H1 (cell line): ENCODE results near the gene RITA1. TPM values are rescaled to one million over a fixed set of nuclear protein-coding genes. Genes with fewer than 3 reads are reported as not detected.

Experiments used
- CTCF ChIA-PET: fragments of 300-600 bp; sonication (Branson Sonifier 250); formaldehyde crosslinking; loops from one replicate; lab custom pipeline; 2021; ENCODE audit not compliant: partially characterized antibody; lab: Charles Lee
- POLR2A ChIA-PET: fragments of 300-600 bp; sonication (Branson Sonifier 250); formaldehyde crosslinking; loops from one replicate; lab custom pipeline; 2021; ENCODE audit warnings: inconsistent platforms; ENCODE audit not compliant: partially characterized antibody; lab: Charles Lee
- DNase-seq, 2 experiments: peaks; one replicate each; pipeline versions ENCODE4 v3.0.0 to v3.0.0-alpha.2; 2010 to 2022; ENCODE audit warnings: low spot score in 2 of 2, low read depth in 1 of 2, mixed read lengths in 1 of 2
- FAIRE-seq: peaks from 2 replicates; lab custom pipeline; 2011; peaks lifted over from hg19 to GRCh38; lab: Jason Lieb, UNC
- H2AFZ ChIP-seq: 2 replicates; pipeline ENCODE4 v1.8.1; 2012; ENCODE audit warnings: low read length, inconsistent platforms
- H2AK5ac ChIP-seq: 2 replicates; pipeline ENCODE4 v1.6.1; 2013; ENCODE audit warnings: low read depth, low read length
- H2BK120ac ChIP-seq: replicated peaks from 2 replicates; pipeline ENCODE3; 2013; ENCODE audit warnings: low read depth, low read length, inconsistent platforms
- H2BK12ac ChIP-seq: 2 replicates; pipeline ENCODE4 v1.6.1; 2013; ENCODE audit warnings: low read depth, low read length
- H2BK15ac ChIP-seq: 2 replicates; pipeline ENCODE4 v1.6.1; 2013; ENCODE audit warnings: low read length
- H2BK20ac ChIP-seq: 2 replicates; pipeline ENCODE4 v1.6.1; 2013; ENCODE audit warnings: low read length
- H2BK5ac ChIP-seq: 2 replicates; pipeline ENCODE4 v1.6.1; 2013; ENCODE audit warnings: low read depth, low read length
- H3K14ac ChIP-seq: 2 replicates; pipeline ENCODE4 v1.6.1; 2013; ENCODE audit warnings: inconsistent platforms; ENCODE audit not compliant: insufficient read length
- H3K18ac ChIP-seq: 2 replicates; pipeline ENCODE4 v1.6.1; 2013; ENCODE audit warnings: low read length; ENCODE audit errors: extremely low read depth
- H3K23ac ChIP-seq: 2 replicates; pipeline ENCODE4 v1.6.1; 2013; ENCODE audit warnings: inconsistent platforms; ENCODE audit not compliant: insufficient read length
- H3K23me2 ChIP-seq: 2 replicates; pipeline ENCODE4 v1.6.1; 2013; ENCODE audit warnings: low read depth, low read length
- H3K27ac ChIP-seq: 2 replicates; pipeline ENCODE4 v1.6.1; 2011; ENCODE audit warnings: low read depth, low read length, inconsistent platforms
- H3K27me3 ChIP-seq, 4 experiments: replicated peaks in 1 of 4; 1 replicate in 1 of 4; 2 replicates in 3 of 4; pipeline versions ENCODE4 v1.6.1 to v1.8.1; 2011 to 2013; ENCODE audit warnings: low read length in 3 of 4, mild to moderate bottlenecking in 3 of 4, inconsistent platforms in 2 of 4, mixed read lengths in 2 of 4, moderate library complexity in 1 of 4; ENCODE audit not compliant: control insufficient read depth in 3 of 4, insufficient read depth in 3 of 4; ENCODE audit errors: extremely low read depth in 1 of 4
- H3K36me3 ChIP-seq, 4 experiments: 2 replicates each; pipeline versions ENCODE4 v1.6.1 to v1.8.1; 2011 to 2013; ENCODE audit warnings: mild to moderate bottlenecking in 4 of 4, low read length in 3 of 4, moderate library complexity in 2 of 4, control low read depth in 1 of 4, inconsistent platforms in 1 of 4; ENCODE audit not compliant: insufficient read depth in 4 of 4, control insufficient read depth in 2 of 4
- H3K4ac ChIP-seq: replicated peaks from 2 replicates; pipeline ENCODE3; 2013; ENCODE audit warnings: low read length, low read depth, mixed read lengths, inconsistent platforms; ENCODE audit not compliant: insufficient read length
- H3K4me1 ChIP-seq, 4 experiments: replicated peaks in 1 of 4; 1 replicate in 1 of 4; 2 replicates in 3 of 4; pipeline versions ENCODE4 v1.6.1 to v1.8.1; 2011 to 2013; ENCODE audit warnings: low read length in 3 of 4, inconsistent platforms in 2 of 4, mixed read lengths in 1 of 4; ENCODE audit not compliant: insufficient read depth in 4 of 4, control insufficient read depth in 3 of 4
- H3K4me2 ChIP-seq, 2 experiments: 2 replicates each; pipeline versions ENCODE4 v1.6.1 to v1.8.1; 2011 to 2013; ENCODE audit warnings: low read depth in 2 of 2, low read length in 2 of 2, control low read depth in 1 of 2, inconsistent platforms in 1 of 2, mild to moderate bottlenecking in 1 of 2; ENCODE audit not compliant: insufficient read depth in 1 of 2
- H3K4me3 ChIP-seq, 4 experiments: fragments of 200-600, 300-600 bp in 1 of 4; sonication (generic), shearing (Covaris generic), sonication (Bioruptor Twin) in 1 of 4; 2 replicates each; pipeline versions ENCODE4 v1.5.1 to v1.8.1; 2011 to 2016; ENCODE audit warnings: low read length in 4 of 4, low read depth in 3 of 4, control low read depth in 2 of 4, inconsistent platforms in 2 of 4, mild to moderate bottlenecking in 2 of 4, mixed read lengths in 1 of 4, moderate library complexity in 1 of 4; ENCODE audit not compliant: insufficient read depth in 2 of 4; ENCODE audit errors: extremely low read depth in 1 of 4
- H3K56ac ChIP-seq: replicated peaks from 2 replicates; pipeline ENCODE3; 2013; ENCODE audit warnings: low read depth, mild to moderate bottlenecking, mixed read lengths, low read length, inconsistent platforms; ENCODE audit not compliant: insufficient read length
- H3K79me1 ChIP-seq: 2 replicates; pipeline ENCODE4 v1.6.1; 2013; ENCODE audit warnings: low read depth, low read length, control low read depth
- H3K79me2 ChIP-seq, 2 experiments: 2 replicates each; pipeline versions ENCODE4 v1.6.1 to v1.8.1; 2012 to 2013; ENCODE audit warnings: low read length in 2 of 2, mild to moderate bottlenecking in 2 of 2, inconsistent platforms in 1 of 2; ENCODE audit not compliant: insufficient read depth in 2 of 2, control insufficient read depth in 1 of 2
- H3K9ac ChIP-seq, 4 experiments: replicated peaks in 1 of 4; 1 replicate in 1 of 4; 2 replicates in 3 of 4; pipeline versions ENCODE4 v1.6.1 to v1.8.1; 2011 to 2013; ENCODE audit warnings: low read depth in 3 of 4, low read length in 3 of 4, control low read depth in 2 of 4, mild to moderate bottlenecking in 2 of 4, moderate library complexity in 2 of 4, inconsistent platforms in 1 of 4; ENCODE audit errors: extremely low read depth in 1 of 4
- H3K9me3 ChIP-seq, 2 experiments: 2 replicates each; pipeline versions ENCODE4 v1.6.1 to v1.8.1; 2012 to 2013; ENCODE audit warnings: mild to moderate bottlenecking in 2 of 2, moderate library complexity in 2 of 2, control low read depth in 1 of 2, inconsistent platforms in 1 of 2, low read depth in 1 of 2, low read length in 1 of 2, mixed read lengths in 1 of 2; ENCODE audit not compliant: insufficient read depth in 2 of 2
- H4K20me1 ChIP-seq, 2 experiments: replicated peaks in 1 of 2; 2 replicates each; pipeline versions ENCODE3 to v1.8.1; 2011 to 2013; ENCODE audit warnings: inconsistent platforms in 2 of 2, low read length in 2 of 2, mild to moderate bottlenecking in 1 of 2; ENCODE audit not compliant: insufficient read depth in 2 of 2, control insufficient read depth in 1 of 2
- H4K5ac ChIP-seq: 2 replicates; pipeline ENCODE4 v1.6.1; 2013; ENCODE audit warnings: low read length, low read depth, mixed read lengths, inconsistent platforms; ENCODE audit not compliant: insufficient read length
- H4K8ac ChIP-seq: 2 replicates; pipeline ENCODE4 v1.8.0; 2013; ENCODE audit warnings: mild to moderate bottlenecking, moderate library complexity, low read length, inconsistent platforms; ENCODE audit not compliant: insufficient read depth; ENCODE audit errors: extremely low read depth
- H4K91ac ChIP-seq: replicated peaks from 2 replicates; pipeline ENCODE3; 2013; ENCODE audit warnings: low read length, mixed read lengths, inconsistent platforms; ENCODE audit not compliant: insufficient read length
- CEBPB ChIP-seq: IDR thresholded peaks from 2 replicates; pipeline ENCODE4 v1.6.1; 2012; ENCODE audit warnings: low read depth, low read length
- CHD1 ChIP-seq: IDR thresholded peaks from 2 replicates; pipeline ENCODE4 v1.6.1; 2012; ENCODE audit warnings: low read depth, low read length, improper control_type of control experiment
- EGR1 ChIP-seq: IDR thresholded peaks from 2 replicates; pipeline ENCODE4 v1.6.1; 2011; ENCODE audit warnings: low read depth, low read length, borderline replicate concordance
- GABPA ChIP-seq: IDR thresholded peaks from 2 replicates; pipeline ENCODE4 v1.6.1; 2011; ENCODE audit warnings: mild to moderate bottlenecking, low read length, moderate library complexity, borderline replicate concordance; ENCODE audit not compliant: insufficient read depth
- HDAC2 ChIP-seq, 2 experiments: fragments of 300-600 bp in 1 of 2; sonication (generic) in 1 of 2; IDR thresholded peaks; 2 replicates each; pipeline ENCODE4 v1.6.1; 2011 to 2012; ENCODE audit warnings: low read depth in 2 of 2, low read length in 2 of 2, mild to moderate bottlenecking in 2 of 2, moderate library complexity in 2 of 2, borderline replicate concordance in 1 of 2, inconsistent platforms in 1 of 2
- HDAC6 ChIP-seq: IDR thresholded peaks from one replicate; pipeline ENCODE4 v1.7.1; 2012; ENCODE audit warnings: low read depth, mild to moderate bottlenecking, inconsistent platforms, low read length, moderate library complexity
- RNF2 ChIP-seq: fragments of 200-900, 300-1000 bp; sonication (generic); IDR thresholded peaks from 2 replicates; pipeline ENCODE4 v1.7.1; 2016; ENCODE audit warnings: borderline replicate concordance, low read depth, mild to moderate bottlenecking, antibody characterized with exemption, low read length; ENCODE audit not compliant: poor library complexity, severe bottlenecking; ENCODE audit errors: missing control alignments
- SIRT6 ChIP-seq: IDR thresholded peaks from one replicate; pipeline ENCODE4 v1.7.1; 2012; ENCODE audit warnings: low read length, inconsistent platforms
- SP4 ChIP-seq: IDR thresholded peaks from 2 replicates; pipeline ENCODE4 v1.6.1; 2012; ENCODE audit warnings: low read length, inconsistent platforms
- TAF1 ChIP-seq: IDR thresholded peaks from 2 replicates; pipeline ENCODE4 v1.6.1; 2011; ENCODE audit warnings: mild to moderate bottlenecking, low read depth, low read length
- TCF12 ChIP-seq: IDR thresholded peaks from 2 replicates; pipeline ENCODE4 v1.6.1; 2011; ENCODE audit warnings: low read depth, mild to moderate bottlenecking, low read length
- WGBS, 2 experiments: shearing (Covaris generic) in 1 of 2; methylation state at CpG; one replicate each; pipeline versions ENCODE4 v1.1.6 to v1.1.7; 2013 to 2015; ENCODE audit warnings: low lambda C conversion rate in 2 of 2, mixed read lengths in 2 of 2, inconsistent platforms in 1 of 2, low coverage in 1 of 2, missing lambda C conversion rate in 1 of 2; ENCODE audit not compliant: insufficient replicate concordance in 2 of 2, insufficient coverage in 1 of 2, insufficient read length in 1 of 2; ENCODE audit errors: extremely low coverage in 1 of 2, missing lambda C conversion rate in 1 of 2; 5-methylcytosine and 5-hydroxymethylcytosine counted together
- polyA plus RNA-seq, 7 experiments: library from polyadenylated mRNA; depleted of rRNA in 3 of 7; stranded (reverse) in 5 of 7; unstranded in 2 of 7; fragments of >200 nt in 5 of 7; fragments of 200-250 nt in 2 of 7; gene quantifications; 1 replicate in 5 of 7; 2 replicates in 1 of 7; 4 replicates in 1 of 7; pipeline versions ENCODE4 v1.2.1 to v1.2.3, GENCODE V29; 2011 to 2013; ENCODE audit warnings: missing spikeins in 2 of 7, mixed read lengths in 2 of 7
- total RNA-seq: library from RNA; stranded (reverse); fragmentation: NEBNext Ultra II Directional; extraction: Animal tissue kit (Norgen Biotek cat#: 25700); gene quantifications from 2 replicates; pipeline ENCODE4 v1.2.1, GENCODE V29; 2021
- TF ChIP-seq, protein P1 (sequence below): IDR thresholded peaks from 2 replicates; pipeline ENCODE4 v1.6.1; 2011; ENCODE audit warnings: low read depth, mild to moderate bottlenecking, low read length; ENCODE audit not compliant: insufficient read depth
- TF ChIP-seq, protein P2 (sequence below): IDR thresholded peaks from 2 replicates; pipeline ENCODE4 v1.6.1; 2012; ENCODE audit warnings: inconsistent platforms

The RITA1 gene
- total and polyA plus RNA-seq, 2 of the 8 experiments (the other 6 are each of a cell fraction or from before 2014, with no cell fraction given), result 24.1 to 25.8 TPM

DNA sequence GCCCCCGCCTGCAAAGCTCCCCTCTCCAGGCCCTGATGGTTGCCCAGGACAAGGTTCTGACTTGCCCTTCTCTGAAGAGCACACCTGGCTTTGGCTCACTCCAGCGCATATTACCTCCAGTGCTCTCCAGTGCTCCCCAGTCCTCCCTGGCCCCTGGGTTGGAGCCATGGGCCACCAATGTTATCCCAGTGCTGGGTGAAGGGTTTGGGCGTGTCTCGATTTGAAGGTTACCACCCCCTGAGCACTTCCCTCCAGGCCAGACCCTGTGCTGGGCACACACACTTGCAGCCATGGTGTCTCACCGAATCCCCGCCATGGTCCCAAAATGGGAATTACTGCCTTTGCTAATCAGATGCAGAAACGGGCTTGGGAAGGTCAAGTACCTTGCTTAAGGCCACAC is 11.1 kb downstream of the RITA1 start:
- no peak overlapping the region for H3K56ac ChIP-seq
- no peak overlapping the region for H2BK5ac ChIP-seq
- no peak overlapping the region for H3K27ac ChIP-seq
- no peak overlapping the region for H3K4me3 ChIP-seq
- H3K79me2 ChIP-seq, result no peaks in the 10 kb centered on the region
- 73% methylated on average over 7 of the region's 7 CpGs; no CpG with 5 or more reads in 1 of the 2 experiments for WGBS, 2 experiments
- peaks cover 0 to 5% (median 0%) of the 10 kb centered on the region in 4 experiments; a peak in 2 of 7 replicates for H3K4me1 ChIP-seq
- no peak overlapping the region for H4K5ac ChIP-seq
- no peak overlapping the region for H3K4me2 ChIP-seq
- no peak overlapping the region for H2AK5ac ChIP-seq
- H3K14ac ChIP-seq, result no peak overlapping the region
- H2BK12ac ChIP-seq, result 0 out of 2 replicates have a peak overlapping the region, but pooled peaks have one; percentile 60
- no peak overlapping the region for H3K9ac ChIP-seq
- no peaks in the 10 kb centered on the region for H3K23me2 ChIP-seq
- H3K27me3 ChIP-seq, result no peaks in the 10 kb centered on the region
- peak overlapping the region; percentile 7 for H3K18ac ChIP-seq
- H3K79me1 ChIP-seq, result no peaks in the 10 kb centered on the region
- H3K23ac ChIP-seq, result no peak overlapping the region
- POLR2A ChIA-PET, result interaction anchor here (0.9 to 3.5 kb wide), 5 partner anchors 11 to 25 kb away, joined by 3 to 30 read pairs (median 5); partner anchors contain the start of genes DDX54, RITA1 and TPCN1
- FAIRE-seq, result no peak
- H3K4ac ChIP-seq, result no peak overlapping the region
- H4K91ac ChIP-seq, result no peak overlapping the region
- peaks cover 0 to 6% (median 2%) of the 10 kb centered on the region in 4 experiments; a peak in 3 of 8 replicates for H3K36me3 ChIP-seq
- no peaks in the 10 kb centered on the region for H4K20me1 ChIP-seq
- no peak overlapping the region for H2BK20ac ChIP-seq
- no peak overlapping the region for H2BK15ac ChIP-seq
- H3K9me3 ChIP-seq, result no peaks in the 10 kb centered on the region
- no peak overlapping the region for H2BK120ac ChIP-seq
- no peak overlapping the region for H2AFZ ChIP-seq
- no peak for DNase-seq
- CTCF ChIA-PET, result interaction anchor here (0.9 to 1.9 kb wide), 13 partner anchors 11 to 229 kb away, joined by 3 to 10 read pairs (median 3); no protein-coding TSS in a partner anchor
- no peak overlapping the region for H4K8ac ChIP-seq
- TF ChIP-seq HDAC6 (no peak), TAF1 (no peak), HDAC2 (IDR thresholded peaks at IDR 0.05; ENCODE audit: borderline replicate concordance in 1 of 2, low read depth in 2 of 2, low read length in 2 of 2) (no peak), TCF12 (no peak), GABPA (no peak), SP4 (no peak), CHD1 (no peak), EGR1 (no peak), CEBPB (no peak), RNF2 (no peak), SIRT6 (no peak)
- TF ChIP-seq, protein P1, sequence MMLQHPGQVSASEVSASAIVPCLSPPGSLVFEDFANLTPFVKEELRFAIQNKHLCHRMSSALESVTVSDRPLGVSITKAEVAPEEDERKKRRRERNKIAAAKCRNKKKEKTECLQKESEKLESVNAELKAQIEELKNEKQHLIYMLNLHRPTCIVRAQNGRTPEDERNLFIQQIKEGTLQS, result no peak
- TF ChIP-seq, protein P2, sequence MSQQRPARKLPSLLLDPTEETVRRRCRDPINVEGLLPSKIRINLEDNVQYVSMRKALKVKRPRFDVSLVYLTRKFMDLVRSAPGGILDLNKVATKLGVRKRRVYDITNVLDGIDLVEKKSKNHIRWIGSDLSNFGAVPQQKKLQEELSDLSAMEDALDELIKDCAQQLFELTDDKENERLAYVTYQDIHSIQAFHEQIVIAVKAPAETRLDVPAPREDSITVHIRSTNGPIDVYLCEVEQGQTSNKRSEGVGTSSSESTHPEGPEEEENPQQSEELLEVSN, result no peak
